HG02759 (cell line): ENCODE results near the gene CPED1.
"Not testable (repeated sequence)": the region's sequence is repeated elsewhere in the genome, so short reads cannot be mapped to it uniquely, and the experiment has no call there.

Source experiments
- ATAC-seq: cut with Tn5 transposase; IDR thresholded peaks from one replicate; pipeline ENCODE4 v1.9.1; 2021; ENCODE audit warnings: mild to moderate bottlenecking, moderate library complexity; ENCODE audit not compliant: unreplicated experiment

The CPED1 gene

DNA sequence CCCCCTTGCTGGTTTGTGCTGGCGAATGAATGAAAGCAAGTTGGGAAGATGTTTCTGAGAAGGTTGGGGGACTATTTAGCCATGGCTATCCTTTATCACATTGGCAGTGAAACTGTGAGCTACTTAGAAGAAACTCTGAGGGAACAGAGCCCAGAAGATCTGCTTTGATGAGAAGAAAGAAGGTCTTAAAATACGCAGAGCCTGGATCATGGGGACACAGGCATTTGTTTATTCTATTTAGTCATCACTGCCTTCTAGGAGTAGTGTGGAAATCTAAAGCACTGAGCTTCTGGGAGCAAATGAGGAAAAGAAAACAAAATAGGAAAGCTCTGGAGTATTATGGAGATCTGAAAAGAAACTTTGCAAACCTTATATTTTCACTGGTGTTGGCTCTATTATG, 28.5 kb downstream of the CPED1 start:
- ATAC-seq: no peak

DNA sequence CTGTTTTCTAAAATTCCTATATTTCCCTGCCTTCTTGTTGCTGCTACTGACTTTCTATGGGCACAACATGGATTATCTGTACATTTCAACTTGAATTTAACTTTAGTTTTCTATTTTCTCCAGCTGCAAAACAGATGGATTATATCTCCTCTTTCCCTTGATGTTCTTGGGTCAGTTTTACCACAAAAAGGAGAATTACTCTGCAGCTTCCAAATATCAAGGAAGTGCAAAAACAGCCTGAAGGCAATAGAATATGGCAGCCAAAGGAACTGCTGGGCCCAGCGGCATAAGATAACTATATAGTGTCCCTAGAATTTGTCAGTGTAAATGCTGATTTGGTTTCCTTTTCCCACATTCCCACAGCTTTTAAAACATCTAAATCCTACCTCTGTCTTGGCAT, 29.1 kb downstream of the CPED1 start:
- no peak for ATAC-seq

DNA sequence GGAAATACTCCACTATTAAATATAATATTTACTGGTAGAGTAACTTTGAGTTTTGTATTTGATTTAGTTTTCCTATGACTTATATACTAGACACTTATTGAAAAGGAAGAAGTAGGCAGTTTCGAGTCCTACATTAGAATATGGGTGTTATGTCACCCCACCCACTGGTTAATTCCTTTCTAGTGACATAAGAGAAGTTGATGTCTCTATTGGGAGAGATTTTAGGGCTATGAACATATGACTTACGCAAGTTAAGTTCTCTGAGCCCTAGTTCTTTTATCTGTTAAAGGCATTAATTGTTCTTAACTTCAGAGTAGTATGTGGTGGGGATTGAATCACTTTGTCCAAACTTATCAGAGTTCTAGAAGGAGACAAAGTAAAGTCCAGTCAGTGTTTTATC, 30.5 kb downstream of the CPED1 start:
- ATAC-seq: no peak

DNA sequence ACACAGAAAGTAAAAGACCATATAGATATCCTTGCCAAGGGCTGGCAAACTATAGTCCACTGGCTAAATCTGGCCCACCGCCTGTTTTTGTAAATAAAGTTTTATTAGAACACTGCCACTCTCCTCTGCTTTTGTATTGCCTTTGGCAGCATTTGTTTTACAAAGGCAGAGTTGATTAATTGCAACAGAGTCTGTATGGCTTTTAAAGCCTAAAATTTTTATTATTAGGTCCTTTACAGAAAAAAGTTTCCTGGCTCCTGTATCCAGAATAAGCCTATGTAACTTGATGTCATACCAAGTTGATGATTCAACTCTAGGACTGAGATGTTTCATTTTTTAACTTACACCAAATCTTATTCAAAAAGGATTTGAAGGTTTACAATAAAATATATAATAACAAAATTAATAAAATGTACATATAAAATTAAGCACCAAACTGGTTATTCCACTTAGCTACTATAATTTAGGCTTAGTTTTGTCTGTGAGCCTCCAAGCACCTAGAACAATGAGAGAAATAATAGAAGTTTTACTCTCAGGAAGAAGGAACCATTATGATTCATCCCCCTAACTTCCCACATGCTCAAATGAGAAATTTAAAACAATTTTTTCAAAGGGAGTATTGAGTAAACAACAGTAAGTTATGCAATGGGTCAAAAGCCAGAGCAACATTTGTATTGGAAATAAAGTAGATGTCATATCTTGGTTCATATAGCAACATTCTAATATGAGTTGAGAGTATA, 31.9 kb downstream of the CPED1 start:
- ATAC-seq: no peak

DNA sequence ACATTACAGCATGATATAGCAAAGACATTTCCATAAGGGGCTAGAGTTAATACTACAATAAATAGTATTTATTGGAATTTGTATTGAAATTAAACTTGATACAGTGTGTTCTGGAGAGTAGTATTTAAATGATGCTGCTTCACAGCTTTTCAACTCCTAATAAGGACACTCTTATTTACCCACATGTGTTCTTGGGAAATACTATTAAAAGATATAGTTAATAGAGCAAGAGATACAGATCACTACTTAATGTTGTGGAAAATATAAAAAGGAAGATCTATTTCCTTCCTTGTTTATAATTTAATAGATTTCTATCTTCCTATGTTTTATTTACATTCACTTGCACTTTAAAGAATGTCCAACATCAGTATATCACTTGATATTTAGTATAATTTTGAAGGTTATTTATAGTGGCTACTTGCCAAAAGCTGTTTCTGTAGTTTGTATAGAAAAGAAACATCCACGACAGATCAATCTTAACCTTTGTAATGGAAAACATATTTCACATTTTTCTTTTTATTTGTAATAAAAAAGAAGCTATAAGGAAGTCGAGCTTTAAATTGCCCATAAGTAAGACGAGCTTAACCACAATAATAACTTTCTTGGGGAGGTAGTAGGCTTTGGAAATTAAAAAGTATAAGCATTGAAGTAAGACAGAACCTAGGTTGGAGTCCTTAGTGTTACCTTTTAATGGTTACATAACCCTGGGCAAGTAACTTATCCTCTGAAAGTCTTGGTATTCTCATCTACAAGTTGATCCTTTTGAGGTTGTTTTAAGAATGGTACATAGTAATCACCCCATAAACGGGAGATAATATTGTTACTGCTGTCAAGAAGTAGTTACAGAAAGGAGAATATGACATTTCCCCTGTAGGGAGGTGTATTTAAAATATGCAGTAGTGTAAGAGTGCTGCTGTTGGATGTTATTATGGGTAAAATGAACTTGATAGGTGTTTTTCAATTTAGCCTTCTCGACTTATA, 32.8 kb downstream of the CPED1 start:
- no peak for ATAC-seq

DNA sequence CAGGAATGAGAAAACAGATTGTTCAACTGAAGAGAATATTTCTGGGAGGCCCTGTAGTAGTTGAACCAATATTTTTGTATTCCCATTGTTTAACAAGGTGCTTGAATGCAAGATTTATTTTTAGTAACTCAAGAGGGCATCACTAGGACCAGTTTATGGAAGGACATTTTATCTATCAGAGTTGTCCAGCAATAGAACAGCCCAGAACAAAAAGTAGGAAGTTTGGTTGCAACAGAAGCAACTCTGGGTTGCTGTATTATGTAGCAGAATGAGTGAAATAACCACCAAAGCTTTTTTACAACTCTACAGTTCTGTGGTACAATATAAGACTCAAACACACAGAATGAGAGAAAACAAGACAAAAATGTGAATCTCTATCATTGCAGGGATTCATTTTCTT, 34.7 kb downstream of the CPED1 start:
- no peak for ATAC-seq

DNA sequence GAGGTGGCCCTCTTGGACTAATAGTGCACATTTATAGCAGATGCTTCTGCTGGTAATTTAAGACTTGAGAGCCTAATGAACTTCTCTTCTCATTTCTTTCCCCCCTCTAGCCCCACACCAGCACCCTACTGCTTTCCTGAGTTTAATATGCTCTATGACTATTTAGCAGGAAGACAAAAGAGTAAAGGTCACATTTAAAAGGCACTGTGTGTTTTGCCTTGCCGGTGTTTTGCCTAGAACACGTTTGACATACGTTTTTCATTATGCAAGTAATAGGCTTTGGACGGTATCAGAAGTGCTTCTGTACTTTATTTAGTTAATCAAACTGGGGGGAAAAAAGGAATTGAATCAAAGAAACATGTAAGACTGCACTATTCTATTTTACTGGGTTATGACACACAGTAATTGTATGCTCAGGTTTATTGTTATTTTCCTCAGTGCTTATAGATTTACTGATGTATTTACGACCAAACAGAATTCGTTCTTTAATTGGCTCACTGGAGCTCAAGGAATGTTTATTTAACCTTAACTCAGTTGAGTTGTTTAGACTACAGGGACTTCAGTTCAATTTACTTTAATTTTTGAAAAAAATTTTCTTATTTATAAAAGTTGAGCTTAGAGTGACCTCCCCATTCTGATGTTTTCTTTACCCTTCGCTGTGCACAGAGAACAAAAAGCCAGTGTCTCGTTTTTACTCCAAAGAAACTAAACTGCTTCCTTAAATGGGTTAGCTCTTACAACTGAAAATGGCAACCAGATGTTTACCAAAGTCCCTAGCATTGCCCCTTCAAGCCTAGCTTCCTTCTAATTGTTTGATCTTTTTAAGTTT, 35.4 kb downstream of the CPED1 start:
- no peak for ATAC-seq

DNA sequence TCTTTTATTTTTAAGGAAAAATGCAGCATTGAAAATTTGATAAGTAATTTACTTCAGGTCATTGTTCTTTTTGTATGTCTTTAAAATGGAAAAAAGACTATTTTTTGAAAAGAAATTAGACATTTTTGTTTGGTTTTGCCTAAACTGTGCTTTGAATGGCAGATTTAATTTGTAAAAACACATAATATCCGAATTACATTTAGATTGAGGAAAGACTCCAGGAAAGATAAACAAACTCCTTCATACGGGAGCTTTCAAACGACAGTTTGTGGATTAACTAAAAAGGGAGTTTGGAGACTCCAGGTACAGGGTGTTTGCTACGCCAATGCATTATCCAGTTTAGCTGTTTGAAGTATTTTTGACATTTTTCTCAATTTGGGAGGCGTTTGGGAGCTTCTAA, 36.1 kb downstream of the CPED1 start:
- ATAC-seq: no peak

DNA sequence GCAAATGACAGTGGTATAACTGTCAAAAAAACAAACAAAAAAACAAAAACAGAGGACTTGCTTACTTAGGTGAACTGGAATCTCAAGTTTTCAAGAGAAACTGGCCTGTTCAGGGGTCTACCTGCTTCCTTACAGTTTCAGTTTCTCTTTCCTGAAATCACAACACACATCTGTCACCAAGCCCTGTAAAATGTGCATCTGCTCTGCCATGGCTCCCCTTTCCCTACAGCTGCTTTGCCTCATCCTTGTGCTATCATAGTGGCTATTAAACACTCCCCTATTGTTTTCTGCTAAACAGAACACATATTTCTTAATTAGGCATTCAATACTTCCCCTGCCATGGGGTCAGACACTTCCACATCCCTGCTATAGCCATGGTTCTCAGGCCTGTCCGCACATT, 37.6 kb downstream of the CPED1 start:
- ATAC-seq: no peak

DNA sequence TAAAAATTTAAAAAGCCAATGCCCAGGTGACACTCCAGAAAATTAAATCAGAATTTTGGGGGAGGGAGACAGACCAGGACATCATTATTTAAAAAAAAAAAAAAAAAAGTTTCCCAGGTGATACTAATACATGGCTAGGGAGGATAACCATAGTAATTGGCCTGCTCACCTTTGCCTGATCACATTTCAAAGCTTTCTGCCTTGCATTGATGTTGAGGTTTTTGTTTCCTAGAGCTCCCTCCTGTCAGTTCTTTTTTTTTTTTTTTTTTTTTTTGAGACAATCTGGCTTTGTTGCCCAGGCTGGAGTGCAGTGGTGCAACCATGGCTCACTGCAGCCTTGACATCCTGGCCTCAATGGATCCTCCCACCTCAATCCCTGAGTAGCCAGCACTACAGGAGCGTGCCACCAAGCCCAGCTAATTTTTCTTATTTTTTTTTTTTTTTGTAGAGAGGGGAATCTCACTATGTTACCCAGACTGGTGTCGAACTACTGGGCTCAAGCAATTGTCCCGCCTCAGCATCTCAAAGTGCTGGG, 38.1 kb downstream of the CPED1 start:
- no peak for ATAC-seq

DNA sequence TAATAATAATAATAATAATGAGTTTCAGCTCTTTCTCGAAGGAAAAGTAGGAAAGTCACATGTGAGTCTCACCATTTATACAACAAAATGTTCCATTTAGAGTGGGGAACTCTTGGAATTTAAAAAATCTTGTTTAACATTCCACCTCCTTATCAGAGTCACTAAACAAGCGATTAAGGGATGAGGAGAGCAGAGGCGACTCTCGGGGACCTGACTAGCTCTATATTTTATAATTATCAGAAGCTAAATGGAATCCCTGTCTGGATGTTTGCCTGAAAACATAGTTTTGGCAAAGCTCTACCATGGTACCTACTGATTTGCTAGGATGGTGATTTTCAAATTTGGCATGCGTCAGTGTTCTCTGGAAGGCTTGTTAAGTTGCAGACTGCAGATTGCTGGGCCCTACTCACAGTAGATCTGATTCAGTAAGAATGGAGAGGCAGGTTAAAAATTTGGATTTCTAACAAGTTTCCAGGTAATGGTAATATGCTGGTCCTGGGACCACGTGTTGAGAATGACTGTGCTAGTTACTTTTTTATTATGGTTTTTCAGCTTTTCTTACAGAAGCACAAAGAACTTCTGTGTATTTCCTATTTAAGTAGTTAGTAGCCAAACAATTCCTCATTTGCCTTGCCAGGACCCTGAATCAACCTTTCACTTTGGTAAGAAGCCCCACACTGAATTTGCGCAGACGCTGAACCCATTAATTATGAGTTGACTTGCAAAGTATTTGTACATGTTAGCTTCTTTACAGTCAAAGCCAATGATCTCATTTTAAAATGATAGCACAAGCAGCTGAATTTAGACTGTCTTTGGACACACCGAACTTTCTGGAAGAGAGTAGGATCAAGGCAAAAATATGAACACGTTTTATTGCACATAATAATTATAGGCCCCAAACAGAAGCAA, 39.5 kb downstream of the CPED1 start:
- ATAC-seq: no peak

DNA sequence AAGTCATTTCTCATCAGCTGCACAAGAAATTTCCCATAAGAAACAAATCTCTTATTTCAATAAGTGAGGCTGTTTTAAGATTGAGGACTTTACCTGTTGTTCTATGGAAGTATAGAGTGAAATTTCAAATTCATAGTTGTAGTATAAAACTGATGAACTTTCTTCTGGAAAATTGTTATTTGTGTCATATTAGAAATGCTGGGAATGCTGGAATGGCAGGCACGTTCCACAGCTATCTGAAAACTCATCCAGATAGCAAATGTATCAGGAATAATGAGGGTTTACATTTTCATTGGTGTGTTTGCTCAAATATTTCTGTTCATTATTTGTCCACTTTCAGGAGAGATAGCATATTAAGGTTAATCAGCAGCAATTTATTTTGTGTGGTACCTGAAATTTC, 40.8 kb downstream of the CPED1 start:
- ATAC-seq: no peak

DNA sequence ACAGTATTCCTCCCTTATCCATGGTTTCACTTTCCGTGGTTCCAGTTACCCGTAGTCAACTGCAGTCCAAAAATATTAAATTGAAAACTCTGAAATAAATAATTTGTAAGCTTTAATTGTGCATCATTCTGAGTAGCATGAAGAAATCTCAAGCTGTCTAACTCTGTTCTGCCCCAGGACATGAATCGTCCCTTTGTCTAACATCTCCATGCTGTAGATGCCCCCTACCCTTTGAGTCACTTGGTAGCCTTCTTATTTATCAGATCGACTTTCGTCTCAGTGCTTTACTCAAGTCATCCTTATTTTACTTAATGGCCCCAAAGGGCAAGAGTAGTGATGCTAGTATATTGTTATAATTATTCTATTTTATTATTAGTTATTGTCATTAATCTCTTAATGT, 41.8 kb downstream of the CPED1 start:
- no peak for ATAC-seq

DNA sequence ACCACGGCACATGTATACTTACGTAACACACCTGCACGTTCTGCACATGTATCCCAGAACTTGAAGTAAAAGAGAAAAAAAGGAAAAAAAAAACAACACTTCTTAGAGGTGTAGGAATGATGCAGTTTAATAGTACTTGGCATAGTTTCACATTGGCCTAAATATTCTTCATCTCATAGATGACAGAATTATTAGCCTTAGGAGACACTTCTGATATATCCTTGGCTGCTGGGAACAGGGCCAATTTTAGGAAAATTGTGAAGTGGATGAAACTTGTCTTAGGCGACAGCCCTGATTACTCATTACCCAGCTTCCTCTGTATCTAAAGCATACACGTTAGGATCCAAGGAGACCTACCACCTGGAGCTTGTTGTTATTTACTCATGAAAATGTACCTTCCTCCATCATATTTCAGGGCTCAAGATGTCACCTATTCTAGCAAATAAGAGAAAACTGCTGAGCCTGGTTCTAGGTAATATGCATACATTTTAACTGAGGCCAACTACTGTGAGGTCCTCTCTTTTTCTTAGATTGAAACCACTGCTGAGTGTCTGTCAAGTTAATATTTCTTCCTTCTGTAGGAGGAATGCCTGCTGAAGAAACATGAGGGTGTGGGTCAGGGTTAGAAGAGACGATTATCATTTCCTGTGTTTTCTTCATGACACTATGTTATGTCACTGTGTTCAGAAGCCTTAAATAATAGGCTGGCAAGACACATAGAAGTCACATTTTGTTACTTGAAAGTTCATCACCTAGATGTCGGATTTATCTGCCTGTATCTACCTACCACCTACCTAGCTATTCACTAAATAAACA, 44.3 kb downstream of the CPED1 start:
- ATAC-seq: no peak

DNA sequence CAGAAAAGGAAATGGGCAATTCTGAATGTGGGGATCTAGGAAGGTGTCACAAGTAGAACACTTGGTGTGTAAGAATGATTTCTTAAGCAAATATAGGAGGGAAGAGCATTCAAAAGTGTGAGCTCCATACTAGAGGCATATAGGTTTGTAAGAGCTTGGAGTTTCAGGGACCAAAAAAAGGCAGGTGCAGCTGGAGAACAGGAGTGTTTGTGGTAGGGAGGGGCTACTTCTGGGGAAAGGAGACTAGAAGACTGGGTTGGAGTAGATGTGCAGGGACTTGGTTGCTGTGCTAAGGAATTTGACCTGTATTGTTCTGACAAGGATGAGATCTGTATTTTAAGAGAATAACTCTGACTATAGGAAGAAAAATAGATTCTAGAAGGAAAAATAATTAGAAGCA, 46.4 kb downstream of the CPED1 start:
- no peak for ATAC-seq

DNA sequence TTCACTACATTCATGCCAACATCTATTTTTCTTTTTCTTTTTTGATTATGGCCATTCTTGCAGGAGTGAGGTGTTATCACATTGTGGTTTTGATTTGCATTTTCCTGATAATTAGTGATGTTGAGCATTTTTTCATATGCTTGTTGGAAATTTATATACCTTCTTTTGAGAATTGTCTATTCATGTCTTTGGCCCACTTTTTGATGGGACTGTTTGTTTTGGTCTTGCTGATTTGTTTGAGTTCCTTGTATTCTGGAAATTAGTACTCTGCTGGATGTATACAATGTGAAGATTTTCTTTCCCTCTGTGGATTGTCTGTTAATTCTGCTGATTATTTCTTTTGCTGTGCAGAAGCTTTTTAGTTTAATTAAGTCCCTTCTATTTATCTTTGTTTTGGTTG, 48.3 kb downstream of the CPED1 start:
- ATAC-seq: not testable (repeated sequence)

DNA sequence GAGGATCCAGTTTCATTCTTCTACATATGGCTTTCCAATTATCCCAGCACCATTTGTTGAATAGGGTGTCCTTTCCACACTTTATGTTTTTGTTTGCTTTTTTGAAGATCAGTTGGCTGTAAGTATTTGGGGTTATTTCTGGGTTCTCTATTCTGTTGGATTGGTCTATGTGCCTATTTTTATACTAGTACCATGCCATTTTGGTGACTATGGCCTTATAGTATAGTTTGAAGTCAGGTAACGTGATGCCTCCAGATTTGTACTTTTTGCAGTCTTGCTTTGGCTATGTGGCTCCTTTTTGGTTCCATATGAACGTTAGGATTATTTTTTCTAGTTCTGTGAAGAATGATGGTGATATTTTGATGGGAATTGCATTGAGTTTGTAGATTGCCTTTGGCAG, 48.8 kb downstream of the CPED1 start:
- not testable (repeated sequence) for ATAC-seq

DNA sequence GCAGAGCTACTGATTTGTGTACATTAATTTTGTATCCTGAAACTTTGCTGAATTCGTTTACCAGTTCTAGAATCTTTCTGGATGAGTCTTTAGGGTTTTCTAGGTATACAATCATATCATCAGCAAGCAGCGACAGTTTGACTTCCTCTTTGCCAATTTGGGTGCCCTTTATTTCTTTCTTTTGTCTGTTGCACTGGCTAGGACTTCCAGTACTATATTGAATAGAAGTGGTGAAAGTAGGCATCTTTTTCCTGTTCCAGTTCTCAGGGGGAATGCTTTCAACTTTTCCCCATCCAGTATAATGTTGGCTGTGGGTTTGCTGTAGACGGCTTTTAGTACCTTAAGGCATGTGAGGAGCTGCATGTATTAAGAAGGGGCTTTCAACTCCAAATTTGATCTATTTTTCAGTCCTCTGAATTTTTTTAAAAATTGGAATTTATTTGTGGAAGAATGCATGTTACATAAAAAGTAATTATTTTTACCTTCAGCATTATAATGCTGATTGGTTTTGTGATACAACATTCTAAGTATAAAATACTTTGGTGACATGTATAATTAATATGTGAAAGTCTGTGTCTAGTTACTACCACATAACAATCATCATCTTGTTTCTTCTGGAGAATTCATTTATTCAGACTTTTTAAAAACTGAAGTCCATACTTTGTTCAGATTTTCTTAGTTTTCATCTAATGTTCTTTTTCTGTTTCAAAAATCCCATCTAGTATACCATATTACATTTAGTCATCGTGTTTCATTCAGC, 49.6 kb downstream of the CPED1 start:
- no peak for ATAC-seq
